H1 (cell line): ENCODE results near the gene INPP4A. TPM values are rescaled to one million over a fixed set of nuclear protein-coding genes. Genes with fewer than 3 reads are reported as not detected.

Experiments
- CEBPB ChIP-seq: IDR thresholded peaks from 2 replicates; pipeline ENCODE4 v1.6.1; 2012; ENCODE audit warnings: low read depth, low read length
- CHD7 ChIP-seq: fragments of 300-600 bp; sonication (generic); IDR thresholded peaks from 2 replicates; pipeline ENCODE4 v1.7.1; 2012; ENCODE audit warnings: low read length, moderate library complexity, mild to moderate bottlenecking, inconsistent platforms; ENCODE audit not compliant: insufficient replicate concordance
- CTBP2 ChIP-seq: IDR thresholded peaks from 2 replicates; pipeline ENCODE4 v1.7.0; 2011; ENCODE audit warnings: borderline replicate concordance, mild to moderate bottlenecking, moderate library complexity, mixed read lengths, low read length; ENCODE audit not compliant: insufficient read depth, insufficient read length
- HDAC6 ChIP-seq: IDR thresholded peaks from one replicate; pipeline ENCODE4 v1.7.1; 2012; ENCODE audit warnings: low read depth, mild to moderate bottlenecking, inconsistent platforms, low read length, moderate library complexity
- SIX5 ChIP-seq: IDR thresholded peaks from 2 replicates; pipeline ENCODE4 v1.6.1; 2011; ENCODE audit warnings: mild to moderate bottlenecking, low read depth, low read length
- SP1 ChIP-seq: IDR thresholded peaks from 2 replicates; pipeline ENCODE4 v1.6.1; 2011; ENCODE audit warnings: low read depth, low read length
- SP4 ChIP-seq: IDR thresholded peaks from 2 replicates; pipeline ENCODE4 v1.6.1; 2012; ENCODE audit warnings: low read length, inconsistent platforms
- SRF ChIP-seq: IDR thresholded peaks from 2 replicates; pipeline ENCODE4 v1.6.1; 2011; ENCODE audit warnings: mild to moderate bottlenecking, low read depth, low read length, moderate library complexity
- SUZ12 ChIP-seq: fragments of 200-600 bp; sonication (generic); IDR thresholded peaks from 2 replicates; pipeline ENCODE4 v1.6.1; 2012; ENCODE audit warnings: mild to moderate bottlenecking, inconsistent platforms, low read length, moderate library complexity, mixed read lengths
- polyA plus RNA-seq, 7 experiments: library from polyadenylated mRNA; depleted of rRNA in 3 of 7; stranded (reverse) in 5 of 7; unstranded in 2 of 7; fragments of >200 nt in 5 of 7; fragments of 200-250 nt in 2 of 7; gene quantifications; 1 replicate in 5 of 7; 2 replicates in 1 of 7; 4 replicates in 1 of 7; pipeline versions ENCODE4 v1.2.1 to v1.2.3, GENCODE V29; 2011 to 2013; ENCODE audit warnings: missing spikeins in 2 of 7, mixed read lengths in 2 of 7
- total RNA-seq: library from RNA; stranded (reverse); fragmentation: NEBNext Ultra II Directional; extraction: Animal tissue kit (Norgen Biotek cat#: 25700); gene quantifications from 2 replicates; pipeline ENCODE4 v1.2.1, GENCODE V29; 2021
- TF ChIP-seq, protein P1 (sequence below): IDR thresholded peaks from 2 replicates; pipeline ENCODE4 v1.6.1; 2012; ENCODE audit warnings: inconsistent platforms

INPP4A gene
- total and polyA plus RNA-seq, 2 of the 8 experiments (the other 6 are each of a cell fraction or from before 2014, with no cell fraction given), result 25.6 to 34.3 TPM

DNA sequence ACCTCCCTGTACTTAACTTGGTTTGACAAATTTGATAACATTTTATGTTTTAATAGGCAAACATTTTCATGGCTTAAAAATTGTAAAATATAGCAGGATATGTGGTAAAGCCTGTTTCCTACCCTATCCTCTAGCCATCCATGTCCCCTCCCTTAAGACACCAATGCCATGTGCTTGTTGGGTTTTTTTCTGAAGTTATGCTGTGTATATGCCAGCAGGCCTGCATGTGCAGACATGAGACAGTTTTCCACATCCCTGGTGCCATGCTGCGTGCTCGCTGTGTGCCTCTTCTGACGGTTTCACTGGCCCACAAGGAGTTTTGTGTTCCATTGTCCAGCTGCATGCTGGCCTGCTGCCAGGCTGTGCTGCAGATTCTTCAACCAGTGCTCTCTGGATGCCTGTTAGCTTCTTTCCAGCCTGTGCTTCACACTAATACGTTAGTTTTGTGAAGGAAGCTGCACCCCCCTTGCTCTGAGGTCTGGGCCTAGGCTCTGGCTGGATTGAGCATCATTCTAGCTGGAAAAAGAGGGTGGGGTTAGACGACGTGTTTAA, 16.9 kb downstream of the INPP4A start (continued):
- no peak for TF ChIP-seq CHD7
- TF ChIP-seq CEBPB, result no peak
- no peak for TF ChIP-seq SUZ12
- no peak for TF ChIP-seq SP1
- TF ChIP-seq CTBP2, result no peak
- TF ChIP-seq, protein P1, sequence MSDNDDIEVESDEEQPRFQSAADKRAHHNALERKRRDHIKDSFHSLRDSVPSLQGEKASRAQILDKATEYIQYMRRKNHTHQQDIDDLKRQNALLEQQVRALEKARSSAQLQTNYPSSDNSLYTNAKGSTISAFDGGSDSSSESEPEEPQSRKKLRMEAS, result no peak
- TF ChIP-seq SIX5, result no peak
- no peak for TF ChIP-seq HDAC6
- no peak for TF ChIP-seq SP4
- TF ChIP-seq SRF, result no peak
